ENCODE results near the gene VPS4A. TPM values are rescaled to one million over a fixed set of nuclear protein-coding genes. Genes with fewer than 3 reads are reported as not detected.

VPS4A gene
- total and polyA plus RNA-seq, 12 donors = 24.2 to 44.6 (median 28.1) TPM

GRCh38 chr16:69270395-69270794 lies 40.8 kb upstream of the VPS4A start:
- peak overlapping the region in 1 of 10 donors; percentile 51 for H3K27ac ChIP-seq
- peaks cover 0 to 43% (median 0%) of the 10 kb centered on the region in 9 donors for H3K36me3 ChIP-seq

GRCh38 chr16:69270831-69271230 lies 40.3 kb upstream of the VPS4A start:
- ATAC-seq (no peak), DNase-seq (no peak)
- H3K9me3 ChIP-seq = no peaks in the 10 kb centered on the region
- H3K27me3 ChIP-seq = no peaks in the 10 kb centered on the region
- peaks cover 0 to 18% (median 9%) of the 10 kb centered on the region in 9 donors for H3K4me1 ChIP-seq
- no peak overlapping the region for H3K4me3 ChIP-seq
- intact Hi-C loops (cut with DNase I) = loop anchor here in 1 of 10 donors (10.0 kb wide), 1 partner anchor 76 kb away; no protein-coding TSS in a partner anchor
- 77 to 79% methylated on average over 2 of the region's 2 CpGs for WGBS, 2 donors
- no peak for TF ChIP-seq CTCF (IDR thresholded peaks at IDR 0.05)
- H3K27ac ChIP-seq = peak overlapping the region in 1 of 10 donors; percentile 51
- H3K36me3 ChIP-seq = peaks cover 0 to 43% (median 0%) of the 10 kb centered on the region in 9 donors

More at GRCh38 chr16:69270395-69270794, 40.8 kb upstream of the VPS4A start:
- Histone ChIP-seq H3K4me3 (no peak overlapping the region), H3K27me3 (no peaks in the 10 kb centered on the region), H3K4me1 (peaks cover 0 to 17% (median 5%) of the 10 kb centered on the region in 9 donors), H3K9me3 (no peaks in the 10 kb centered on the region)
- DNase-seq (no peak), ATAC-seq (no peak)
- 92 to 93% methylated on average over 3 of the region's 3 CpGs for WGBS, 2 donors
- TF ChIP-seq CTCF (IDR thresholded peaks at IDR 0.05) = no peak
- intact Hi-C loops (cut with DNase I) = loop anchor here in 1 of 10 donors (10.0 kb wide), 1 partner anchor 76 kb away; no protein-coding TSS in a partner anchor

GRCh38 chr16:69273009-69273408 lies 38.1 kb upstream of the VPS4A start:
- ATAC-seq (no peak), DNase-seq (no peak)
- H3K36me3 ChIP-seq = peaks cover 0 to 40% (median 0%) of the 10 kb centered on the region in 9 donors
- WGBS, 2 donors = 55 to 63% methylated on average over 4 of the region's 4 CpGs
- H3K4me1 ChIP-seq = peaks cover 0 to 27% (median 12%) of the 10 kb centered on the region in 9 donors
- H3K4me3 ChIP-seq = no peak overlapping the region
- H3K27me3 ChIP-seq = no peaks in the 10 kb centered on the region
- no peaks in the 10 kb centered on the region for H3K9me3 ChIP-seq
- no peak overlapping the region for H3K27ac ChIP-seq
- intact Hi-C loops (cut with DNase I) = loop anchor here in 1 of 10 donors (10.0 kb wide), 1 partner anchor 78 kb away; no protein-coding TSS in a partner anchor
- TF ChIP-seq CTCF (IDR thresholded peaks at IDR 0.05) = no peak

GRCh38 chr16:69274699-69275235 lies 36.4 kb upstream of the VPS4A start:
- Histone ChIP-seq H3K27ac (peak overlapping the region in 5 of 10 donors; percentile 0 to 51 (median 49)), H3K27me3 (no peaks in the 10 kb centered on the region), H3K9me3 (no peaks in the 10 kb centered on the region), H3K4me3 (no peak overlapping the region), H3K36me3 (peaks cover 0 to 36% (median 0%) of the 10 kb centered on the region in 9 donors), H3K4me1 (peaks cover 0 to 27% (median 12%) of the 10 kb centered on the region in 9 donors)
- 80 to 81% methylated on average over 4 of the region's 4 CpGs for WGBS, 2 donors
- ATAC-seq = no peak
- intact Hi-C loops (cut with DNase I) = loop anchor here in 1 of 10 donors (10.0 kb wide), 1 partner anchor 80 kb away; no protein-coding TSS in a partner anchor
- TF ChIP-seq CTCF (IDR thresholded peaks at IDR 0.05) = no peak
- no peak for DNase-seq
